ELF-1 (cell line): Measurements from ENCODE around the gene EXOC4.
"Not testable (repeated sequence)": the region's sequence is repeated elsewhere in the genome, so short reads cannot be mapped to it uniquely, and the experiment has no call there.

ENCODE experiments used
- DNase-seq: peaks from one replicate; pipeline ENCODE4 v3.0.0-alpha.2; 2016; ENCODE audit warnings: low read depth, low spot score

EXOC4 gene

DNA sequence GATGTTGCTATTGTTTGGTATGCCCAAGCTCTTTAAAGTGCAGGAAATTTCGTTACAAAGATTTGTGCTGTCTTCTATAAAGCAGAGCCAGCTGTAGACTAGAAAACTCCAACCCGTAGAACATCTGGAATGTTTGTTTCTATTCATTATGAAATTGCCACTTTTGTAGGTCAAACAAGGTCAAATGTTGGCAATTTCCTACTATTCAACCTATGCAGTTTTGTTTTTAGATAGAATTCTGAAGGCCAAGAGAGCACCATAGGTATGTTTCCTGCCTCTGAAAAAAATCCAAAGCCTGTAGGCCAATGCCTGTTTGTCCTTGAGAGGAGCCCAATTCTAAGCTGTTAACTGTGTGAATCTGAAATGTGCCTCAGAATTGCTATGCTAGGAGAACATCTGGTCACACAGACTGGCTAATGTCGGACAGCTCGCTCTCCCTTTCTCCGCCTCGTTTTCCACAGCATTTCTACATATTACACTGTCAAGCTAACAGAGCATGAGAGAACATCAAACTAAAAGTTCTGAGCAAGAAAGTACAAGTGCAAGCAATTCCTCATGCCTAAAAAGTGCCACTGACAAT lies 607.1 kb downstream of the EXOC4 start:
- DNase-seq: no peak

DNA sequence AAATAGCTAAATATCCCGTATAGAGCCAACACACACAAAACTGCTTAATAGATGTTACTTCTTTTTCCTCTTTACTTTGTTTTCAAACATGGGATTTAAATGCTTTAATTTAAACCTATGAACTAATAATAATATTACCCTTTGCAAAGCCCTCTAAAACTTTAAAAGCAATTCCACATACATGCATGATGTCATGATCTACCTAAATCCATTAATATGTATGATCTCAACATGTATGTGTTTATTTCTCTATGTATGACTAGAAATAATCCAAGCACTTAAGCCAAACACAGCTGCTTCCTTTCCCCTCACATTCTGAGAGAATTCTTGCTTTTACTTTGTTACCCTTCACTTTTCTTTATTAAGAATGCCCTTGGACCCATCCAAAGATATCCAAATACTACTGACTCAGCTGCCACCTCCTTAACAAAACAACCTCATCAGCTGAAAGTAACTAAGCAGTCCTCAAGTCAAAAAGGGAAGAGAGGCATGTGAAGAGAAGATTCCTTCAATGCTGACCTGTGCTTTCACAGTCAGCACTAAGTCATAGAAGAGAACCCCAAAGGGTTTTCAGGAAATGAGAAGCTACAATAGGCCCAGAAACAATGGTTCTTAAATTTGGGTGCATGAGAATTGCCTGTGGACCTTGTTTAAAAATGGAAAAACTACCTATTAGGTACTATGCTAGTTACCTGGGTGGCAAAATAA lies 607.9 kb downstream of the EXOC4 start:
- DNase-seq: no peak

DNA sequence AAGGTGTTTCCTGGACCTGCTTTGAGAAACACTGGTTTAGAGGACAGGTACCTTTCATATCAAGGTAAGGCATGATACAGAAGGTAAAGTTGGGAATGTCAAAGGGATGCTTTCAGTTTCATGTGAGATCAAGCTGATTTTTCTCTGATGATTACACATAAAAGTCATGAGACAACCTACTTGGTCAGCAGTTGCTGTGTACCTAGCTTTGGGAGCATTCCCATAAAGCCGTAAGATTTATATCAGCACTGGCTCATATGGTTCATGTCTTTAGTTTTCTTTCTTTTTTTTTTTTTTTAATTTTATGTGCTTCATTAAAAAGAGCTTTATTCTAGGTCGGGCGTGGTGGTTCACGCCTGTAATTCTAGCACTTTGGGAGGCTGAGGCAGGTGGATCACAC lies 609.0 kb downstream of the EXOC4 start:
- no peak for DNase-seq

DNA sequence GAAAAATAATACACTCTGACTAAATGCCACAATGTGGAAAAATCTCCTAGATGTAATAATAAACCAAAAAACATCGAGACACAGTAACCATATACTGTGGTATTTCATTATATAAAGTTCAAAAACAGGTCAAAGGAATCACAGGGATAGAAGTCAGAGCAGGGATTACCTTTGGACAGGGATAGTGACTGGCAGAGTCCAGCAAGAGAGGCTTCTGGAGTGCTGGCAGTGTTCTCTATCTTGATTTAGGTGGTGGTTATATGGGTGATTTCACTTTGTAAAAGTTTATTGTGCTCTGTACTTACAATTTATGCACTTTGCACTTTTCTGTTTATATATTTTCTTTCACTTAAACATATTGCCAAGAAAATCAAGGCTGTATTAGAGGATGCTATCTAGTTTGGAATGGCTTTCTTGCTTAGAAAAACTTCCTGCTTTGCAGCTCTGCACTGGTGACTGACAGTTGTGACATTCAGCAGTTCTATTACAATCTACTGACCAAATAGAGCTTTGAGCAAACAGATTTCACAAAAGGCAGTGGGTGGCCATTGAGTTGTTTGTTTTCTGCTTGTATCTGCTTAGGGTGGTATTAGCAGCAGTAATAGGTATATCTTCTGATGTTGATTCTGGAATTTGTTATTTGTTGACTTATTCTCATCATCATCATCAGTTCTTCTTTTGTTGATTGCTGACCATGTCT lies 610.6 kb downstream of the EXOC4 start:
- DNase-seq: no peak

DNA sequence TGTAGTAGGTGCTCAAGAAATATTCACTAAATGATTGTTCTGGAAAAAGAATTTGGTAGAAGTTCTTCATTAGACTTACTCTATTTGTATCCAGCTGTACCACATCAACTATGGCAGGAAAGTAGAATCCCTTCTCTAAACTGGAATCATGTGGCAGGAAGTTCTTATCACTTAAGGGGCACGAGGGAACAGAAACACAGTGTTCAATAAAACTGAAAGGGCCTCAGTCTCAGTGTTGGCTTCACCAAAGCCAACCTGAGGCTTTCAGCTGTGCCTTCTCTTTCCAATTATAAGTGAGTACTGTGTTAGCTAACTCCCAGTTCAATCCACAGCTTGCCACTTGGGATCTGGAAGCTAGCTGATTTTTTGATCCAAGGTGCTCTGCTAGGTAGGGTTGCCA lies 616.7 kb downstream of the EXOC4 start:
- DNase-seq: no peak

DNA sequence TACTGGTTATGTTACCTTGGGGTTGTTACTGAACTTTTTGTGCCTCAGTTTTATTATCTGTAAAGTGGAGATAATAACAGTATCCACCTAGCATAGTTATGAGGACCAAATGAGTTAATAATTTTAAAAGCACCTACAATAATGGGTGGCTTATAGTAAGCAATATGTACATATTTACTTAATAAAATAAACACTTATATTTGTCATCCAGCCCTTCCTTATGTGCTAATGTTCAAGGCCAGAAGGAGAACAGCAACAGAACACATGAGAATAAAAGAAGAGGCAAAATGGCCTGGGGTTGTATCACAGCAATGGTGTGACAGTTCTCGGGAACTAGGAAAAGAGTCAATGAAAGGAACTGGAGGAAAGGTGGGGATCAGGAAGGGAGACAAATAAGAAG lies 618.9 kb downstream of the EXOC4 start:
- no peak for DNase-seq

DNA sequence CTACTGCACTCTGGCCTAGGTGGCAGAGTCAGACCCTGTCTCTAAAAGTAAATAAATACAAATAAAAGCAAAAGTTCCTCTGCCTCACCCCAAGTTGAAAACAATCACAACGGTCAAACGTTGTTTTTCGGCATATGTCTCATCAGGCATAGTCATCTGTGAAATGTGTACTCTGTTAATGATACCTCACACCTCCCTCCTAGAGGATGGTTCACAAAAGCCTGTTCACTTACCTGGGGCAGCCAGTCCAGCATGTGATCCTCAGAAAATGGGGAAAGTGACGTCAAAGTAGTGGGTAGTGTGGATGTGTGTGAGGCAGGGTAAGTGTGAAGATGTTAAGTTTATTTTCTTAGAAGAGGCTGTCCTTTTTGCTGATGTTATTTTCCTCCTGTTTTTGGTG lies 620.3 kb downstream of the EXOC4 start:
- no peak for DNase-seq

DNA sequence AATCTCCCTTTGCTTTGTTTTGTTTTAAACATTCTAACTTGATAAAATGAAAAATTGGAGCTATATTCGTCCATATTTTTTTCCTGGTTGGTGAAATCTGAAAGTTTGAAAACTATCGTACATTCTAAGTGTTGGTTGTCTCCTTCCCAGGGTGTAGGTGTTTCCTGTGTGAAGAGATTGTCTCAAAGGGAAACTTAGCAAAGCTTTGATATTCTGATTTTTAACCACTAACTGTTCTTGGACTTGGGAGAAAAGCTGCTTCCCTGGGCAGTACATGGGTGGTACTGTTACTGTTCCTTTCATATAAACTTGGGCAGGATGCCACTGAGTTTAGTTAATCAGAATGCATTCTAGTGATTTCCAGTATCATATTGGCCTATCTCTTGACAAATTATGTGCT lies 620.8 kb downstream of the EXOC4 start:
- DNase-seq: no peak

DNA sequence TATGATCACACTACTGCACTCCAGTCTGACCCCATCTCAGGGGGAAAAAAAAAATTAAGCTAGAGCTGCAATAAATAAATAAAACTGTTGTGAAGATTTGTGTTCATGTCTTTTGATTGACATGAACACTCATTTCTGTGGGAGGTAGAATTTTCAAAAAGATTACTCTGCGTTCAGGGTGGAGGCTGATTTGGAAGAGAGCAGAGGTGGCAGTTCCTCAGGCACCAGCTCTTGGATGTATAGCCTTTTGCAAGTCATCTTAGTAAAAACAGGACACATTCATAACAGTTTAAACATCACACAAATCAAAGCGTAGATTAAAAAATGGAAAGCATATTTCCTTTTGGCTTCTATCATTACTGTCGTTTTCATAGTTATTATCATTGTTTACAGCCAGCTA lies 630.7 kb downstream of the EXOC4 start:
- no peak for DNase-seq

DNA sequence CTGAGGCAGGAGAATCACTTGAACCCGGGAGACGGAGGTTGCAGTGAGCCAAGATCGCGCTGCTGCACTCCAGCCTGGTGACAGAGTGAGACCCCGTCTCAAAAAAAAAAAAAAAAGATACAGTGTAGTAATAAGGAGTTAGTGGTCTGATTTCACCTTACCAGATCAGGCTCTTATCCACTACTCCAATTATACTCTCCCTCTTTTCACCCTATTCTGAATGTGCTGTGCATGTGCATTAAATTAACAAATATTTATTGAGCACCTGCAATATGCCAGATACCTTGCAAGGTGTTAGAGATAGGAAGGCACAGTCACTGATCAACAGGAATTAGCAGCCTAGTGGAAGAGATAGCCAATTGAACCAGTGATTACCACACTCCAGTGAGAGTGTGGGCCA lies 632.3 kb downstream of the EXOC4 start:
- DNase-seq: no peak

DNA sequence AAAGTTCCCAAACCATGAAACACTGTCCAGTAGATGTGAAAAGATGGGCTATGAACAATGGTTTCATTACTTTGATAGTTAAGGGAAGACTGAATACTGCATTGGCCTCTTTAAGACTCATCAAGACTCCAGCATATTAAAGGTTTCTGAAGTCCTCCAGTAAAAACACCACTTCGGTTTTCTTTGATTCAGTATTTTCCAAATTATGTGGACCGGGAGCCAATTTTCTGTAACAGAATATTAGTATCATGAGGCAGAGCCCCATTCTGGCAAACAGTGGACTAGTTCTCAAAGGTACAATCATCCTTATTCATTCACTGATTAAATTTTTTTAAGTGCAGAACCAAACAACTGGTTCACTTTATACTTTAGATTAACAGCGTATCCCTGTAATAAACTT lies 633.2 kb downstream of the EXOC4 start:
- DNase-seq: no peak

DNA sequence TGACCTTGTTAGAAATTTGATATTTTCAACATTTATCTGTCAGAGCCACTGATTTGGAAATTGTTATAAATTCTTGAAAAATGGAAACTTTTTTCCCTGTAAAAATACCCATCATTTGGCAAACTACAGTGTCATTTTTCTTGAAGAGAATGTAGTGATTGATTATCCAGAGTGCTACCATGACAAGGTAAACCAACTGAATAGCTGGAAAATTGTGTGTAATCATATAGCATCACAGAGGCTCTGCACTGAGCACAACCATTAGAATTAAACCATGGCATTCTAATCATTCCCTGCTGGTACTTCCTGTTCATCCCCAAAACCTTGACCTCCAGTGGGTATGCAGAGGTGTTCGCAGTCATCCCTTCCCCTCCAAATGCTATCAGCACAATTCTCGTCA lies 633.9 kb downstream of the EXOC4 start:
- no peak for DNase-seq

DNA sequence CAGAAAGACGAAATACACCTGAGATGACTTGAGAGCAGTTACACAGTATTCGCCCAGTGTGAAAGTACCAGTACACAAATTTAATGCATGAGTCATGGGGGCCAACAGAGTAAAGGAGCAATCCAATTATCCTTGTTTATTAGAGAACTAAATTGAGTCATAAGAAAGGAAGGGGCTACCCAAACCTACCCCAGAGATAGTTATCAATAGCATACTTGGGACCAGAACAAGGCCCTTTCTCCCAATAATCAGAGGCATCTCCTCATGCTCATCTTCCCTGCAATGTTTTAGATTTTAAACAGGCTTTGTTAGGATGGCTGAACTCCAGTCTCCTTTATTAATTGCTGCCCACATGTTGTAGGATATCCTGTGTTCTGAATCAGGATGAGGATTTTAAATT lies 634.6 kb downstream of the EXOC4 start:
- no peak for DNase-seq

DNA sequence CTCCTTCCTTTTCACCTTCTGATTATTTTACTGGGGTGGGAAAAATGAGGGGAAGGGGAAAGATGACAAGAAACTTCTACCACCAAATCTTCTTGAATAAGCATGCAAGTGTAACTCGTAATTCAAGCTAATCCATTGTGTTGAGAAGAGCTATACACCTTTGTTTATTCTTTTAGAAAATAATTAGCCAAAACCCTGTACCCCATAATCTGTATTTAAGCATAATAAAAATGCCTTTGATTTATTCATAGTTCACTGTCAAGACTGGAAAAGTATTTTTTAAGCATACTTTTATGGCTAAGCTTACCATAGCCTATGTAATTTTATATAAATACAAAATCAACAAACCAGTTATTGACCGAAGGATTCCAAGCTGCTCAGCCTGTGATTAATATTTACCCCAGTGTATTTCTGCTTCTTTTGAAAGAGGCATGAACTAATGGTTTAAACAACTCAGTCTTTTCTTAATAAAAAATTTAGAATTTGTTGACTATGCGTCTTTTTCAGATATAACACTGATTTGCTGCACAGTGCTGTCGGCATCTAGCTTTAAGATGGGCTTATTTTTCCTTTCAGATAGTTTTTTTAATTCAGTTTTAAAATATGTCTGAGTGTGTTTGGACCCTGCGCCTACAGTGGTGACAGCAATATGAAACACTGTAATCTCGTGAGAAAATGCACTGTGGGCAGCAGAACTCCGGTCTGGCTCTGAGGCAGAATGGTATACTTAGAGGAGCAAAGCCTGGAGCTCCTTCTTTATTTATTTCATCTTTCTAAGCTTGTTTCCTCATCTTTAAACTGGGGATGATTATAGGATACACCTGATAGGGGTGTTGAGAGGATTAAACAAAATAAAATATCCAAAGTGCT lies 635.4 kb downstream of the EXOC4 start:
- no peak for DNase-seq

DNA sequence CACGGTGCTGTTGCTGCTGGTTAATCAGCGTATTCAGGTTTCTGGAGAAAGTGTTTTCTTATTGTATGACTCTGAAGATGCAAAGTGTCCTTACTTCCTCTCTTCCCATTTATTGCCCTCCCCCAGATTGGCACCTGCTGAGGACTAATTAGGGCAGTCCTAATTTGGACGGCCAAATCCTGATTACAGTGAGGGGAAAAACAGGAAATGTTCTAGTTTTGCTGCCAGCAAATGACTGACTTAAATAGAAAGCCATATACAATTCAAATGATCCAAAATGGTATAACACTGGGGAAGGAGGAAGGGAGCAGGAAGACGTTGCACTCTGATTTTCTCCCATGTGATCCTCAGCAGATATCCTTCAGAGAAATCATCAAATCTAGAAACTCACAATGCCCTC lies 651.9 kb downstream of the EXOC4 start:
- DNase-seq: no peak

DNA sequence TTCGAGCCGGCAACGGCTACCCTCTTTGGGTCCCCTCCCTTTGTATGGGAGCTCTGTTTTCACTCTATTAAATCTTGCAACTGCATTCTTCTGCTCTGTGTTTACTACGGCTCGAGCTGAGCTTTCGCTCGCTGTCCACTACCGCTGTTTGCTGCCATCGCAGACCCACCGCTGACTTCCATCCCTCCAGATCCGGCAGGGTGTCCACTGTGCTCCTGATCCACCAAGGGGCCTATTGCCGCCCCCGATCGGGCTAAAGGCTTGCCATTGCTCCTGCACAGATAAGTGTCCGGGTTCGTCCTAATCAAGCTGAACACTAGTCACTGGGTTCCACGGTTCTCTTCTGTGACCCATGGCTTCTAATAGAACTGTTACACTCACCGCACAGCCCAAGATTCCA lies 653.7 kb downstream of the EXOC4 start:
- DNase-seq: not testable (repeated sequence)

DNA sequence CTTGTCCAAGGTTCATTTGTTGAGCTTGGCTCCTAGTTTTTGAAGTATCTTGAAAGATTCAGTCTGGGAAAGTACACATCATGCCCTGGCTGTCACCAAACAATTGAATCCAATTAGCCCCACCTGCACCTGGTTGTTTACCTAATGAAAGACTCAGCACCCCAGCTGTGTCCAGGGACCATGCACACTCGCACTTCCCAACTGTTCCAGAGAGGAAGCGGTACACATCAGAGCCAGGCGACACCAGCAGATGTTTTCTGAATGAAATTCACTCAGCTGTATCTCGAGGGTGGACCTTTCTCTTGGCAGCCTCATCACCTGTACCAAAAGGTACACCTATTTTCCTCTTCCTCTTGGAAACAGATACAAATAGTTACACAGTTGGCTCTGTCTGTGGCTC lies 657.9 kb downstream of the EXOC4 start:
- no peak for DNase-seq

DNA sequence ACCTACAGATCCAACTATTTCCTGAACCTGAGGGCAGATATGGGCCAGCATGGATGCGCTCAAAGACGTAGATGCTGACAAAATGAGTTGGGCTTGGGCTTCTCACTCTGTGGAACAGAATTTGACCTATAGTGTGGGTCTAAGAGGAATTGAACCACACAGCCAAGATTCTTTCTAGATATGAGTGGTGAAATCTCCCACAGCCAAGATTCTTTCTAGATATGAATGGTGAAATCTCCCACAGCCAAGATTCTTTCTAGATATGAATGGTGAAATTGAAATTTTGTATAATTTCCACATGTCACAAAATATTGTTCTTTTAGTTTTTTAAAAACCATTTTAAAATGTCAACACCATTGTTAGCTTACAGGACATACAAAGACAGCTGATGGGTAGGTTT lies 658.8 kb downstream of the EXOC4 start:
- DNase-seq: no peak

DNA sequence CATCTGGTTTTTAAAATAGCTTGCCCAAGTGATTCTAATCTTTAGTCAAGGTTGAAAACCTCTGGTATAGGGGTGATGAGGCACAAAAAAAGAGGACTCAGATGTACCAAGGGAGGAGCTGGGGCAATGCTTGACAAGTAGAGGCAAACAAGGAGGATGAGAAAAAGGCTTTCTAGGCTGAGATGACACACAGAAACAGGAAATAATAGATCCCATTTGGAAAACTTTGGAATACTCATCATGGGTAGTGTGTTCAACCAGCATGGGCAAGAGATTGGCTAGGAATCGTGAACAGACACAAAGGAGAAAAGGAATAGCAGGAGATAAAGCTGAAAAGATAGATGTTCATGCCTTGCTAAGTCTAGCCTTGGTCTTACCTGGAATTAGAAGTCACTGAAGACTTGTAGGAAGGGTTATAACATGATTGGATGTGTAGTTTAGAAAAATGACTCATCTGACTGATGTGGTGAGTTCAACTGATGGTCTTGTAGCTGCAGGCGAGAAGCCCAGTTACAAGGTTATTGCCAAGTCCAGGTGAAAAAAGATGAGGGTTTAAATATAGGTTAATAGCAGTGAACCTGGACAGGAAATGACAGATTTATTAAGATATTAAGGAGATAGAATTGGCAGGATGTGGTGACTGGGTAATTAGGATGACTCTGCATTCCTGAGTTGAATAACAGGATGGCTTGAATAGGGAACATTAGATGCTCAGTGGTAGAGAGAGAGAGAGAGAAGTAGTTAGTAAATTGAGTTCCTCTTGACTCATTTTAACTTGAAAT lies 660.2 kb downstream of the EXOC4 start:
- DNase-seq: no peak

DNA sequence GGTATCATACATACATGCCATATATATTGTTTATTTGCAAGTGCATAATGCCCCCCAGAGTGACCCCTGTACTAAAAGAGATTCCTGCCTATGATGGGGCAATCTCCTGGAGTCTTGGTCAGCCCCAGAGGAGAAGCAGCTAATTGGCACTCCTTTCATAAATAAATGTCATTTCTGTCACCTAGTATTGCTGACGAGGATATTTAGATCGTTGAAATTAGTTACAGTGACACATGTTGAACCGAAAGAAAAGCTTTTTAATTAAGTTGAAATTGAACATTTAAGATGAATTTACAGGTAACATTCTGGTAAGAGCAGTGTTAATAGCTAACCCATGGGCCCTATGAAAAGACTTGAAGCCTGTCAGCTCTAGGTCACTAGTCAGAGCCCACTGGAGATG lies 663.7 kb downstream of the EXOC4 start:
- DNase-seq: no peak

DNA sequence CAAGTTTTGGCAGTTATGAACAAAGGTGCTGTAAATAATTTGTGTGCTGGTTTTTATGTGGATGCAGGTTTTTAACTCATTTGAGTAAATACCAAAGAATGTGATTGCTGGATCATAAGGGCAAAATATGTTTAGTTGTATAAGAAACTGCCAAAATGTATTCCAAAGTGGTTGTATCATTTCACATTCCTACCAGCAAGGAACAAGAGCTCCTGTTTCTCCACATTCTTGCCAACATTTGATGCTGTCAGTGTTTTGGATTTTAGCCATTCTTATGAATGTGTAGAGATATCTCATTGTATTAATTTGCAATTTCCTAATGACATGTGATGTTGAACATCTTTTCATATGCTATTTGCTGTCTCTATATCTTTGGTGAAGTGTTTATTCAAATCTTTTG lies 666.9 kb downstream of the EXOC4 start:
- DNase-seq: no peak
